HG02763 (cell line): ENCODE results near the gene CTNND1.

Experiments
- ATAC-seq: cut with Tn5 transposase; IDR thresholded peaks from one replicate; pipeline ENCODE4 v1.9.1; 2021; ENCODE audit warnings: mild to moderate bottlenecking, moderate library complexity; ENCODE audit not compliant: unreplicated experiment

The CTNND1 gene

DNA sequence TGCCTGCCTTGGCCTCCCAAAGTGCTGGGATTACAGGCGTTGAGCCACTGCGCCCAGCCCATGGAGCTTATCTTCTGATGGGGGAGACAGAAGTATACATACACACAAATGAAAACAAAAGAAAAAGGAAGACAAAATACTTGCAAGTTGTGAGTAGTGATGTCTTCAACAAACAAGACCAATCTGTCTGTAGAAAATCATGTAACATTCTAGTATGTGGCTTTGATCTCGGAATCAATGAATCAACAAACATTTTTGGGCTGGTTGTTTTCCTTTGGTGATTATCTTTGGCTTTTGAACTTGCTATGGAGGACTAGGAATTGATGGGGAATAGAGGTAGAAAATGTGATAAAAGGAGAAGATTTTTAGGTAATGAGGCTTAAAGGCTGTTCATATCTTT, 3.4 kb upstream of the CTNND1 start:
- ATAC-seq: no peak

DNA sequence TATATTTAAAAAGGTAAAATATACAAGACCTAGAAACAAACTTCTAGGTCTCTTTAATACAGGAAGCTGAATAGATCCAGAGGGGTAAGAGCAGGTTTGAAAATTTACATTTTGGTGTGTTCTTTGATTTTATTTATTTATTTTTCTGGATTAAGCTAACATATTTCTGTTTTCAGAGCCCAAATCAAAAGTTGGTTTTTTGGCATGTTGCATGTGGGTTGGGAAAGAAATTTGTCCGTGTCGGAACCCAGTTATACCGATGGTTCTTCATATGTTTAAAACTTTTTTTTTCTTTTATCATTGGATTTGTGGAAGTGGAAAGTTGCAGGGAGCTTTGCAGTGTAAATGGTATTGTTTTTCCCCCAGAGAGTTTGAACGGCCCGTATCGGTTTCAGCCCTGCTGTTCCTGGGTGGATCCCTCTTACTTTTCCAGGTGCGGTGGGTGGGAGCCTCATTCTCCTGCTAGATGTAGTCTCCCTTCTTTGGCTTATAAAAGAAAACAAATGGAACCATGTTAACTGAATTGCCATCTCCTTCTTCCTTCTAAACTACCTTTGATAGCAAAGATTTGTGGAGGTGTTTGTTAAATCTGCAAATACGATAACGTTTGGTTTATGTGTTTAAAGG, 746 bp downstream of the CTNND1 start:
- ATAC-seq: no peak

DNA sequence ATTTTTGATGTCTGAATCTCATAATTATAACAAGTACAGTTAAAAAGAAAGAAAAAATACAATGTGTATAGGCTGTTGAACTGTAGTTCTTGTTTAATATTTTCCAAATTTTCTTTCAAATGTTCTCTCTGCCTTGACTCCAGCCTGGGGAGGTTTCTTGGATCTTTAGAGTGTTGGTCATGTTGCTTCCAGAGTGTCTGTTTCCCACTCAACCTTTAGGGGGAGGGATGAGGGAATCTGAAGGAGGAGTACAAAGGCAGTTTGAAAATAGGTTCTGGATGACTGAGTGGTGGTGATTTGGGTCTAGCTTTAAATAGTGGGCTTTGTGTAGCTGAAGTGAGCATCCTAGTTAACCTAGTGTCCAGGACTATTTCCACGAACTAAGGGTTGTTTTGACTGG, 2.0 kb downstream of the CTNND1 start:
- ATAC-seq: no peak

DNA sequence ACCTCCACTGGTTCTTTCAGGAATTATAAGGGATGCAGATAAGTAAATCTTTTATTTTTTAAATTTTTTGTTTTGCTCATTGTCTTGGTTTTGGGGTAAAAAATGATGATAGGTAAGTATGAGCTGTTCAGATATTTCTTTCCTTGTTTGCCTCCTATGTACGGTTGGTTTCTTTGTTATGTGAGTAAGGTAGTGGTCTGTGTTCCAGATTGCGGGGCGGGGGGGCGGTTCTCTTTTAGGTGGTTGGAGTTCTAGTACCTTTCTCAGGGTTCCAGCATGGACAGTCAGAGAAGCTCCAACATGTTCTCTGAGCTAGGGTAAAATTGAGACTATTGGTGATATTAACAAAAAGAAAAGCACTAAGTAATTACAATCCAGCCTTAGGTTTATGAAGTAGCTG, 2.4 kb downstream of the CTNND1 start:
- no peak for ATAC-seq

DNA sequence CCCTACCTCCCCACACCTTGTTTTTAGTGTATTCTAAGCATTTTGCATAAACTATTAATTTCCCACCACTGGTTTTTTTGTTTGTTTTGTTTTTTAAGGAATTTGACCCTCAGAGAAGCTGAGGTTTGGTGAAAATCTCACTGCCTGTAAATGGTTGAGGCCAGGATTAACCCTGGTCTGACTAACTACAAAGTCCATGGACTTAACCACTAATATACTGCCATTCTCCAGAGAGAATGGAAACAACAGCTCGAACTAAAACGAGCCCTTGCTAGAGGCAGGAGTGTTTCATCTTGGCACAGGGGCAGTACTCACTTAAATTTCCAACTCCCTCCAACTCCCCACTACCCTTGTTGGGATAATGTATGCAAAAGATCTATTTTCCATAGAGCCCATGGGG, 3.0 kb downstream of the CTNND1 start:
- no peak for ATAC-seq

DNA sequence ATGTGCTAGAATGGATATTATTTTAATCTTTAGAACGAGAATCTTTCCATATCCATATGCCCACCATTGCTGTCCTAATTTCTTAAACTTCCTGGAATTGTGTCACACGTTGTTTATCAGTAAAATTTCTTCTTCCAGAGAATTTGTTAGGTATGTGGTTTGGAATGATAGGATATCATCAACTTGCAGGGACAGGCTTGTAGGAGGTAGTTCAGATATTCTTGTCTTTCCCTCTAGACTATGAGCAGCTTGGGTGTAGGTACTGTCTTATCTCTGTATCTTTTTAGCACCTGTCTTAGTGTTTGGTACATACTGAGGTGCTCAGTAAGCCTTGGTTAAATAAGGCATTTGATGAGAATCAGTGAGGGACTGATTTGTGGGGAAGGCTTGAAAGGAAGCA, 3.4 kb downstream of the CTNND1 start:
- ATAC-seq: no peak

DNA sequence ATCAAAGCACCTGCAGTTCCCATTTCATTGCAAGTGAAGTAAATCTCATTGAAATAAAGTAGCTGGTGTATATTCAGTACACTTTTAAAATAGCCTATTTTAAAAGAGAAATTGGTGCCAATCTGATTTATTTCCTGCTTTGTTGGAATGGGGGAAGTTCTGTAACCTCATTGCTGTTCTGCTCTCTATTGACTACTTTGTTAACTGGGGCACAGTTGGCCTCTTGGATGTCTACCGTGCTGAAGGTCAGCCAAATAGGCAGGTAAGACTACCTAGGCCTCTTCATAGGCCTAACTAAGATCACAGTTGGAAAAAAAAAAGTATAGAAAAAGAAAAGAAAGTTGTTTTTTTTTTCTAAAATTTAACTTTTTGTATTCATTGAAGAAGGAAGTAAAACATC, 9.2 kb downstream of the CTNND1 start:
- no peak for ATAC-seq

DNA sequence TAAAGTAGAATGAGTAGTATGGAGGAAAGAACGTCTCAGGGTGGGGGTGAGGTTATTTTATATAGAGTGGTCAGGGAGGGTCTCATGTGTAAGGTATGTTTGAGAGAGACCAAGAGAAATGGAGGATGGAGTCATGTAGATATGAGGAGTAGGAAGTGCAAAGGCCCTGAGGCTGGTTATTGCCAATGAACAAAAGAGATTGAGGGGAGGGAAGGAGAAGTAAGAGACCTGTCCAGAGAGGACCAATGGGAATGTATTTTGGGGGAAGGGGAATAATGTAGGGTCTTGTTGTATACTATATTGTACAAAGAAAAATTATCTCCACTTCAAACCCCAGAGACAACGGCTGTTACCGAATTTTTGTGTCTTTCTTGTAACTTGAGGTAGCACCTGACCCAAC, 9.8 kb downstream of the CTNND1 start:
- ATAC-seq: no peak

DNA sequence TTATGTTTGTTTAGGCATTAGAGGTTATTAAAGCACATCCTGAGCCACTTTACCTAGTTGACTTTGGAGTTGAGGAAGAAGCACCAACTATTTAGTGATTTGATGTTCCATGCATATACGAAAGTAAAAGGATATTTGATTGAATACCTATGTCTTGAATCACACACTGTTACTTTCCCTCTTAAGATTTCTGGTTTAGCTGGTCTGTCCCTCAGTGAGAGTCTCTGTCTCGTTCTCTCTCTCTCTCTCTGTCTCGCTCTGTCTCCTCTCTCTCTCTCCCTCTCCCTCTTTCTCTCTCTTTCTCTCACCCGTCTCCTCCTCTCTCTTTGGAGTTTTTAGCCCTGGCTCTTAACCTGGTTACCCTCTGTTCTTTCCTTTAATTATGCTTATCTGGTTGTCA, 11.0 kb downstream of the CTNND1 start:
- no peak for ATAC-seq

DNA sequence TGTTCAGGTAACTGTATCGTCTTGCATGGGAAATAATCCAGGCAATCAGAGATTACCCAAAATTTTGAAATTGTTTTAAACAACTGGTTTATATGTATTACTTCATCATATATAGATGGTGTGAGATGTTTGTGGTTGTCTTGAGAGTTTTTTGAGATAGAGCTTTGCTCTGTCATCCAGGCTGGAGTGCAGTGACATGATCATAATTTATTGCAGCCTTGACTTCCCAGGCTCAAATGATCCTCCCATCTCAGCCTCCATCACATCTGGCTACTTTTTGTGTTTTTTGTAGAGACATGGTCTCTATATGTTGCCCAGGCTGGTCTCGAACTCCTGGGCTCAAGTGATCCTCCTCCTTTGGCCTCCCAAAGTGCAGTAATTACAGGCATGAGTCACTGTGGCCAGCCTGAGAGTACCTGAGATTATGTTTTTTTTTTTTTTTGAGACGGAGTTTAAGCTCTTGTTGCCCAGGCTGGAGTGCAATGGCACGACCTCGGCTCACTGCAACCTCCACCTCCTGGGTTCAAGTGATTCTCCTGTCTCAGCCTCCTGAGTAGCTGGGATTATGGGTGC, 11.5 kb downstream of the CTNND1 start:
- ATAC-seq: no peak

DNA sequence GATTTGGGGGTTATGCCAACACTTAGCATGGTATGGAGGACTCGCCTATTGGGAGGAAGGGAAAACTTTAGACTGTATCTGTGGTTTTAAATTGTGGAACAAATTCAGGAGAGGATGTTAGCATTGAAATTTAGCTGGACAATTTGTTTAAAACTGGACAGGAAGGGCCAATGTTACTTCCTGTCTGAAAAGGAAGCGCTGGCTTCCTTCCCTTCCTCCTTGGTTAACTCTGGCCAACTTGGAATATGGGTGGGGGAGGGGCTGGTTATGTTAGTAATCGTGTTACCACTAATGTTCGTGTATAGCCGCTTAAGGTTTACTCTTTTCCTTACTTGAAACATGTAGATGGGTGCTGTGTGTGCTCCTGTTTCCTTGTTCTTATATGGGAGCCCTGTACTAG, 13.9 kb downstream of the CTNND1 start:
- ATAC-seq: no peak

DNA sequence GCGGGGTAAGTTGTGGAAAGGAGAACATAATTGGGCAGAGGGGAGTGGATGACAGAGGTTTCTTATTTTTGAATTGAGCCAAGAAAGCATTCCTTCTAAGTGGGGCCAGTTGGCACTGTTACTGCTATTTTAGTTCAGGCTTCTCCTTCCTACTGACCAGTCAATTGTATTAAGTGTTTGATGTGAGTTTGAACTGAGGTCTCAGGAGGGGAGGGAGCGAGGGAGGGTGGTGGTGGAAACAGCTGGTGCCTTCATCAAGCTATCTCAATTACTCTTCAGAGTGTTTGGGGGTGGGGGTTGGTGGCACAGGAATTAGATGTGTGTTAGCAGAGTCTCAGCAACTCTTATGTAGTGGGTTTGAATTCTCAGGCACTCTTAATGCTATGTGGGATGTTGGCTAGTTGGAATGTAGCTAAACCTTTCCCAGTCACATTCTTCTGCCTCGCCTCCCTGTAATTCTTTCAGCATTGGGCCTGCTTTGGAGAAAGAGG, 14.5 kb downstream of the CTNND1 start:
- ATAC-seq: no peak

DNA sequence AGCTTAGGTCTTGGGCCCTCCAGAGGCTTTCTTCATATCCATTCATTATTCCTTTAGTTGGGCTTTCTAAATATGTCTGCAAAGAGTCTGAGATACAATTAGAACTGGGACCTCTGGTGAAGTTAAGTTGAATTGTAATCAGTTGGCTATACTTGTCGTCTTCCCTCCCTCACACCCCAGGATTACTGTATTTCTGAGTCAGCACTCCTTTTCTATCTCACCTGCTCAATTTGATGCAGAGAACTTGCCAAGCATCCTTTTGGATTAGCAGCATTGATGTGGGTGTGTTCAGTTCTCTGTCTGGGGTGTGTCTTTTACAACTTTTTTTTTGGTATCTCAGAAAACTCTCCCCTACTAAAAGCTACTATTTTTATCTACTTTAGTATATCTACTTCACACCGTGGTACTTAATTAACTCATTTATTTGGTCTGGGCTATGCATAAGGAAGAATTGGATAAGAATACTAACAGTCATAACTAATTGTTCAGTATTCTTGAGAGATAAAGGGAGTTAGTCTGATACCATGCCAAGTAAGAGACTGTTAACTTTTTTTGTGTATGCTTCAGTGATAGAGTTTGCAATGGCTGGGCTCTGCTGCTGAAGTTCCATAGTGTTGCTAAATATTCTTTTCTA, 15.1 kb downstream of the CTNND1 start:
- ATAC-seq: no peak

DNA sequence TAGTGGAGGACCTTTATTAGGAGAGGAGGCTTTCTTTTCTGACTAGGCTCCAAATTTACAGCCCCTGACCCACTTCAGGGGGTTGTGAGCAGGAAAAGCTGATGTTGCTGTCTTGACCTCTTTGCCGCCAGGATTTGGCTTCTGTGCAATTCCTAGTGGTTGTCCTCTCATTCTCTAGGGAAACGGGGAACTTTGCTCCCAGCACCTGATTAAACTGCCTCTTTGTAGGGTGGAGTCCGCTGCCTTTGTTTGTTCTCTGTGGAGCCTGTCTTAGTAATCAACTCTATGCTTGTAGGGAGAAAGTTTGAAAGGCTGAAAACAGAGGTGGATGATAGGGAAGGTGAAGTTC, 16.3 kb downstream of the CTNND1 start:
- ATAC-seq: no peak

DNA sequence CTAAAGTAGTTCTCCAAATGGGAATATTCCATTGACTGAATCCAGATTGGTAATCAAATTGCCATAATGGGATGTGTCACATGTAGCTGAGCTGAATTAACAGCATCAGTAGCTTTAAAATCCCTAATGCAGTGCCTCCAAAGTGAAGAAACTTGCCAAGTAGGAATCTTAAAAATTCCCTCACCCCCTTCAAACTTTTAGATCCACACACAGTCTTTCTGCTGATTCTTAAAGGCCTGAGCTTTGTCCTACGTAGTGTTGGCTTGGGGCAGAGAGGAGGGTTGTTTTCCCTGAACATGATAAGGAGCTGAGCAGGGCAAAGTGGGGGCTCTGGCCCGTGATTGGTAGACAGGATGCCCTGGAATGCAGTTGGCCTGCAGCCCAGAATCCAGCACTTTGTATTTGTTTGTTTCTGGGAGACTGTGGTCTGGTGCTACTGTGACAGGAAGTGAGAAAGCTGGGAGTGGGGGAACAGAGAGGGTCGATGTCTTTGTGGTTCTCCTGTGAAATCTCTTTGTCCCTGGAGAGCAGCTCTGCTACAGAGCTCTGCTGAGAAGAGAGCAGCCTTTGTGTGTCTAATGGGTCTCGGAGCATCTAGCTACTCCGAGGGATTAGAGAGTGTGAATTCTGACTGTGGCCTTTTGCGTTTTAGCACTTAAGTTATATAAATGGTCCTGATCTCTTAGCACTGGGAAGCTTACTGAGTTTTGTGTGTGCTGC, 16.9 kb downstream of the CTNND1 start:
- no peak for ATAC-seq

DNA sequence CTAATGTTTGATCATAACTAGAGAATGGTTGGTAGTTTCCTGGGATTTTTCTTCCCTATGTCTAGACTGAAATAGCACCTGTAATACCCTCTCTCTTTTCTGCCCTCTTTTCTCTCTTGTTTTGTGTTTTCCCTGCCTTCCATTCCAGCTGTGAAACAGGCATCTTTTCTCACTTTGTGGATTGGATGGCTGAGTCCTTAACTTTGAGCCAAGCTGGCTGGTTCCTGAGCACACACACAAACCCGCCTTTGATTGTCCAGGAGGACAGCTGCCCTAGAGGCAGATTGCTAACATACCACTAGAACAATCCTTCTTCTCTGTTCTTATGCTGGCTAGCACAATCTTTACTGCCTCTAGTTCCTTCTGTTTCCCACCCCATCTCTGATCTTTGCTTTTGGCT, 17.7 kb downstream of the CTNND1 start:
- ATAC-seq: no peak

DNA sequence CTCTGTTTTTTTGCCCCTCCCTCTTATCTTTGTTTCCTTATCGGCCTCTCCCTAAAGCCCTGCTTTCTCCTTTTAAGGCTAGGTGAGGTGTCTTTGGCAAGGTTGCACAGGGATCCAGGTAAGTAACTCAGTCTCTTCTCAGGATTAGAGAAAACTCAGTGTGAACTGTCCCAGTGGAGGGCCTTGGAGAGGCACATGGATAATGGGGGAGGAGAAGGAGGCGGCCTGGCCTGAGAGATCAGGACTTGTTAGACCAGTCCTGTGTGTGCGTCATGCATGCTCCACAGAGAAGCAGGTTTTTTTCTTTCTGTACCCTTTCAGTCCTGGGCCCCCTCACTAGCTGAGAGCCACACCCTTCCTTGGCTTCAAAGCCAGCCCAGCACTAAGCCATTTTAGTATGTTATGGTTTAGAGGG, 19.9 kb downstream of the CTNND1 start:
- no peak for ATAC-seq

DNA sequence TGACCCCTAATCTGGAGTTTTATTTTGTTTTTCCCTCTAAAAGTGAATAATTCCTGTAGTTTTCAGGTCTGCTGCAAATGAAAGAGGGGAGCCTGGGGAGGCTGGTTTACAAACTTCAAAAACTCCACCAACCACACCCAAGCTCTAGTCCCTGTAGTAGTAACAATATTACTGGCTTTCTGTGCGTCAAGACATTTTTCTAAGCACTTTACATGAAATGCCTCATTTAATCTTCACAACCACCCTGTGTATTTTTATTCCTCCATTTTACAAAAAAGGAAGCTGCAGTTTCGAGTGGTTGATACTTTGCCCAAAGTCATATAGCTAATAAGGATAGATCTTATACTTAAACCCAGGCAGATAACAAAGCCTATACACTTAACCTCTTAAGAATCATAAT, 23.5 kb downstream of the CTNND1 start:
- ATAC-seq: no peak

DNA sequence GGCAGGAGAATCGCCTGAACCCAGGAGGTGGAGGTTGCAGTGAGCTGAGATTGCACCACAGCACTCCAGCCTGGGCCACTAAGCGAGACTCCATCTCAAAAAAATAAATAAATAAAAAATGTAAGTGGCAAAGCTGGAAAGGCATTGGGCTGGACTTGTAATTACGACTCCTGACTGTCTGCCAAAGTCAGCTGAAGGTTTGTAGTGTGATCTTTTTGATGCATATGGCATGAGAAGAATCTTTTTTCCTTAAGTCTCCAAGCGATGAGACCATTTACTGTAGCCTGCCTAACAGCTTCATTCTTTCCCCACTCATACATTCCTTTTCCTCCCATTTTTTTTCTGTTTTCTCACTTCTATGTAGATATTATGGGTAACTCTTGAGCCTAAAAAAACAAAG, 24.8 kb downstream of the CTNND1 start:
- no peak for ATAC-seq

DNA sequence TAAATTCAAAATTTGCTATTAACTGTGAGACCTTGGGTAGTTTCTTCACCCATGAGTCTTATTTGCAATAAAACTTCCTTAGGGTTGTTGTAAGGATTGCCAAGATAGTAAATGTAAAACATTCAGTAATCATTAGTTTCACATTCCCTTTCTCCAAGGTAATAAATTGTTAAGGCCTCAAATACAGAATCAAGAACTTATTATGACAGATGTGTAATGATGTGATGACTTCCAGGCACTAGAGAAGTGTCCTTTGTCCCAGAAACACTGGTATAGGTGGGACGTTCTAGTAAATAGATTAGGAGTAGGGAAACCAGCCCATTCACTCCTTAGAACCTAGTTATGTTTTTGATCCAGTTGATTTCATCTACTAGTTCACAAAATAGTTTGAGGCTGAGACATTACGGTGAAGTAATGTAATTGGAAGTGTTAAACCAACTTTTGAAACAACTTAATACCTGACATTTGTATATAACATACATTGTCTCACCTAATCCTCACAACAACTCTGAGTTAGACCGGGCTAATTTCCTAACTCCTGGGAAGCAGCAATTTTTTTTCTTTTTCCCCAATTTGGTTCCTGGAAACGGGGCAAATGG, 25.5 kb downstream of the CTNND1 start:
- ATAC-seq: no peak

DNA sequence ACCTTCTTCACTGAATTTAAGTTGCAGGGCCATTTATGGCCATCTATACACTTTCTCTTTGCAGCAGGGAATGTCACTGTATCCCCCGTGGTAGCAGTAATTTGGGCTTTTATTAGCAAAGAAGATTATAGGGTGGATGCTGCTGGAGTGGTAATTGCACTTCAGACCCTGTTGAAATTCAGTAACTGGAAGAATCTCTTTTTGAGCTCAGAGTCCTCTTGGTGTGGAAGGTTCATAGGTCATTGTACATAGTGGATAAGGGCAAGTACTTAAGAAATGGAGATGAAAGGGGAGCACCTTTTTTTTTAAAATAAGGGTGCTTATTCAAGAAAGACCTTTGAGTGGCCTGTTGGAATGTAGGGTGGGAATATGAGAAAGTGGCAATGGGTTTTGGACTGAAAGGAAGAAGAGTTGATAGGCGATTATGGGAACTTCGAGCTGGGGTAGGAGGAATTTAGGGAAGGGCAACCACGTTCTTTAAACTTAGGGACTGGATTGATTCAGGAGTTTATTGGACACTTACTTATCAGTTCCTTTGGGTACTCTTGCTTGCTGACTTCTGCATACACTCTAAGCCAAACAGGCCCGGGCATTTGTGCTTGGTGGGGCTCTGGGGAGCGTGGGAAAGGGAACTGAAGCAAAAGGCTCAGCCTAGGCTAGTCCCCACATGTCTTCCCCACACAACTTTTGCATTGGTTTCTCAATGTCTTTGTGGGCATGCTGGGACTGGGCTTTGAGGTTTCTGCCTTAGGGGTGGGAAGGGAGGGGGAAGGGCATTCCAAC, 26.5 kb downstream of the CTNND1 start:
- ATAC-seq: peak; percentile 49
